ENCODE data around the gene TTC8.
"Not testable (repeated sequence)": the region's sequence is repeated elsewhere in the genome, so short reads cannot be mapped to it uniquely, and the experiment has no call there.

The TTC8 gene

DNA sequence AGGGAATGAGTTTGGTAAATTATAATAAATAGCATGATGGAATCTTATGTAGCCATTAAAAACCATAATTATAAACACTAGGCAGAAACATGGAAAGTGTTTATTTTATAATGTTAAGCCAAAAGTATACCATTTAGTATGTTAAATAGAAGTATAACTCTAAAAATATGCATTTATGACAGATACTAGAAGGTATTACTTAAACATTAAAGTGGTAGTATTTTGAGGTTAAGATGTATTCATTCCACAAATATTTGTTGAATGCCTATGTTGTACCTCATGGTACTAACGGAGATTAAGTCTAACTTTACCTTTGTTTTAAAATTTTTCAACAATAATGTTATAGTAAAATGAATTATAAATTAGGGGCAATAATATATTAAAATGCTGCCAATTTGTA, 24.1 kb downstream of the TTC8 start:
- no peak for DNase-seq (ENCODE audit: low read depth)
- no peak overlapping the region for H3K4me3 ChIP-seq (ENCODE audit: low read length)
- TF ChIP-seq, protein P1, sequence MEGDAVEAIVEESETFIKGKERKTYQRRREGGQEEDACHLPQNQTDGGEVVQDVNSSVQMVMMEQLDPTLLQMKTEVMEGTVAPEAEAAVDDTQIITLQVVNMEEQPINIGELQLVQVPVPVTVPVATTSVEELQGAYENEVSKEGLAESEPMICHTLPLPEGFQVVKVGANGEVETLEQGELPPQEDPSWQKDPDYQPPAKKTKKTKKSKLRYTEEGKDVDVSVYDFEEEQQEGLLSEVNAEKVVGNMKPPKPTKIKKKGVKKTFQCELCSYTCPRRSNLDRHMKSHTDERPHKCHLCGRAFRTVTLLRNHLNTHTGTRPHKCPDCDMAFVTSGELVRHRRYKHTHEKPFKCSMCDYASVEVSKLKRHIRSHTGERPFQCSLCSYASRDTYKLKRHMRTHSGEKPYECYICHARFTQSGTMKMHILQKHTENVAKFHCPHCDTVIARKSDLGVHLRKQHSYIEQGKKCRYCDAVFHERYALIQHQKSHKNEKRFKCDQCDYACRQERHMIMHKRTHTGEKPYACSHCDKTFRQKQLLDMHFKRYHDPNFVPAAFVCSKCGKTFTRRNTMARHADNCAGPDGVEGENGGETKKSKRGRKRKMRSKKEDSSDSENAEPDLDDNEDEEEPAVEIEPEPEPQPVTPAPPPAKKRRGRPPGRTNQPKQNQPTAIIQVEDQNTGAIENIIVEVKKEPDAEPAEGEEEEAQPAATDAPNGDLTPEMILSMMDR (conservative IDR thresholded peaks at IDR 0.05; ENCODE audit: low read length): no peak

DNA sequence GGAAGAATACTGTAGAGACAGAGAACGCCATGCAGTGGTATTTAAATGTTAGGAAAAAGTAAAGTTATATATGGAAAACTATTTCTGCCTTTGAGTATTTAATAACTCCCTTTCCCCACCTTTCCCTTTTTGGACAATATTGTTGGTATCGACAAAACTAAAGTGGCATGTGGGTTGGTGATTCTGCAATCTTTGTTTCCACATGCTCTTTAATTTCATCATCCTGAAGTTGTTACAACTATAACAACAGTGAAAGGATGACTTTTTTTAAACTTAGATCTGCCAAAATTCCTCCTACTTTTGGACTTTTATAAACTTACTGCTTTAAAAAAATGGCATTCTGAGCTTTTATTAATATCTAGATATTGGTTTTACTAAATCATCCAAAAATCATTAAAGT, 25.3 kb downstream of the TTC8 start:
- peak; percentile 40 for DNase-seq (ENCODE audit: low read depth)
- no peak overlapping the region for H3K4me3 ChIP-seq (ENCODE audit: low read length)
- TF ChIP-seq, protein P1 (conservative IDR thresholded peaks at IDR 0.05; ENCODE audit: low read length): no peak

DNA sequence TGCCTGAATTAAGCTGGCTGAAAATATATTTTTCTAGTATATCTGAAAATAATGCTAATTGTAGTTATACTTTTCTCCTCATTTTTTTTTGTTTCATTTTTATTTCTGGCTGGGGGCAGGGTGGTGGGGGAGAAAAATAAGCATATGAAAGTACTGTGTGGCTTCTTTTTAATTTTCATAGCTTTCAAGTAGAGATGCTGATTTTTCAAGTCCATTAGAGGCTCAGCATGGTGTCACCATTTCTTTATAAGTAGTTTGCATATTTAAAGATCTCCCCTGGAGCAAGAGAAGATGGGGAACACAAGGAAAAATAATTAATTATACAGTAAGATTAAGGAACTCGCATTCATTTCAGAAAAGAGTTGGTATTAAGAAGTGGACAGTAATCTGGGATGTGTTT, 27.1 kb downstream of the TTC8 start:
- TF ChIP-seq, protein P1 (conservative IDR thresholded peaks at IDR 0.05; ENCODE audit: low read length): no peak
- DNase-seq (ENCODE audit: low read depth): no peak

DNA sequence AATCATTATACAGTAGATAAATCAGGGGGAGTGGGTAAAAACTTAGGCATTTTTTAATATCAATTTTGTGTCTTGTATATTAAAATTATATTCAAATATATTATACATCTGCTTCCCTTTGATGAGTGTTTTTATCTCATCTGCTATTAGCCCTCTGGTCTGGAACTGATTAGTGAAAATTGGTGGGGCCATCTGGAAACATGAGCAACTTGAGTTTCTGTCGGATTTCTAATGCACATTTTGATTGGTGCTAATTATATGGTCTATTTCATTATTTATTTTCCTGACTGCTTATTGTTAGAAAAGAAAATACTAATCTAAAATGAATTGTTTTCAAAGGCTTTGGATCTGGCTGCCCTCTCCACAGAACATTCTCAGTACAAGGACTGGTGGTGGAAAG, 28.2 kb downstream of the TTC8 start:
- DNase-seq (ENCODE audit: low read depth): no peak
- H3K4me3 ChIP-seq (ENCODE audit: low read length): no peak overlapping the region
- TF ChIP-seq, protein P1 (conservative IDR thresholded peaks at IDR 0.05; ENCODE audit: low read length): no peak

More for the DNA sequence above, 27.1 kb downstream of the TTC8 start:
- H3K4me3 ChIP-seq (ENCODE audit: low read length): no peak overlapping the region

DNA sequence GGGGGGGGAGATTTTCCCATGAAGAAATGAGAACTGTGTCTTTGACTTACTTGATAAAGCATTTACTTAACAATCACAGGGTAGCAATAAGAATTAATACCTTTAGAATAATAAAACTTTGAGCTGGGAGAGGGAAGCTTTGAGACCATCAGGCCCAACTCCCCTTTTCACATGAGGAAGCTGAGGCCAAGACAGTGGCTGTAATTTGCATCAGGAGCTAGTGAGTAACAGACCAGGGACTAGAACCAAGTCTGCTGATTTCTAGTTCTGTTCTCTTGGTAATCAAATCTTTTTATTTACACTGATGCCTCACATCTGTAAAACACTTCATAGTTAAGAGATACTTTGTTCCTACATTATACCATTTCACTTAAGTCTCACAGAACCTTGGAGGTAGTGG, 28.7 kb downstream of the TTC8 start:
- no peak for DNase-seq (ENCODE audit: low read depth)
- TF ChIP-seq, protein P1 (conservative IDR thresholded peaks at IDR 0.05; ENCODE audit: low read length): no peak
- no peak overlapping the region for H3K4me3 ChIP-seq (ENCODE audit: low read length)

DNA sequence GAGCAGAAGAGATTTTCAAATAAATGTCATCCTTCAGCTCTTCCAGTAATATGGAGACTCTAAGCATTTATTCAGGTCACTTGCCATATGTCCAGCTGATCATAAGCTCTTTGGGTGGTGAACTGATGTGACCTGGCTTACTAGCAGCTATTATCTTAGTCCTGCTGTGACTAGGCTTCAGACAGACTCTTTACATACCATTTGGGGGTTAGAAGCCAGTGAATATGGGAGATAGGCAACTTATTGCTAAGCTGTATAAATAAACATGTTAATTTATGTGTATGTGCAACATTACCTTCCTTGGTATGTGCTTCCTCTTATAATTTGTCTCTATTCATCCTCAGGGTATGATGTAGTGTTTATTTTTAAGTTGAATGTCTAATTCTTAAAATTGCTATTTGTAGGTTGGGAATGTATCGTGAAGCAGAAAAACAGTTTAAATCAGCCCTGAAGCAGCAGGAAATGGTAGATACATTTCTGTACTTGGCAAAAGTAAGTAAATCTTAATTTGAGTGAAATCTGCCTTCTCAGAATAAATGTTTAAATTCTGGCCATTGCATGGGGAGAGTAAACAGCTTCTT, 32.4 kb downstream of the TTC8 start:
- H3K4me3 ChIP-seq (ENCODE audit: low read length): no peak overlapping the region
- no peak for DNase-seq (ENCODE audit: low read depth)
- TF ChIP-seq, protein P1 (conservative IDR thresholded peaks at IDR 0.05; ENCODE audit: low read length): no peak

DNA sequence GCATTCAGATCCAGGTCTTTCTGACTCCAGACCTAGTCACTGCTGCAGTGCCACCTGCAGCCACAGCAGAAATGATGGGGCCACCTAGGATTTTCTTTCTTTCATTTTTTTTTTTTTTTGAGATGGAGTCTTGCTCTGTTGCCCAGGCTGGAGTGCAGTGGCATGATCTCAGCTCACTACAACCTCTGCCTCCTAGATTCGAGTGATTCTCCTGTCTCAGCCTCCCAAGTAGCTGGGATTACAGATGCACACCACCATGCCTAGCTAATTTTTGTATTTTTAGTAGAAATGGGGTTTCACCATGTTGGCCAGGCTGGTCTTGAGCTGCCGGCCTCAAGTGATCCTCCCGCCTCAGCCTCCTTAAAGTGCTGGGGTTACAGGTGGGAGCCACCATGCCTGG, 33.4 kb downstream of the TTC8 start:
- DNase-seq (ENCODE audit: low read depth); H3K4me3 ChIP-seq (ENCODE audit: low read length): not testable (repeated sequence)

DNA sequence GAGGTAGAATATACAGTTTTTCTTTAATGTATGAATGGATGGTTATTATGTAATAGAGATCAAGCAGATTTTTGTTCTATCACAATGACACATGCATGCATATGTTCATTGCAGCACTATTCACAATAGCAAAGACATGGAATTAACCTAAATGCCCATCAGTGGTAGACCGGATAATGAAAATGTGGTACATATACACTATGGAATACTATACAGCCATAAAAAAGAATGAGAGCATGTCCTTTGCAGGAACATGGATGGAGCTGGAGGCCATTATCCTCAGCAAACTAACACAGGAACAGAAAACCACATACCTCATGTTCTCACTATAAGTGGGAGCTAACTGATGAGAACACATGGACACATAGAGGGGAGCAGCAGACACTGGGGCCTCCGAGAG, 34.7 kb downstream of the TTC8 start:
- not testable (repeated sequence) for DNase-seq (ENCODE audit: low read depth); H3K4me3 ChIP-seq (ENCODE audit: low read length)
